Embryonic facial prominence (tissue), 1 donor: ENCODE data around the gene ZNF276.
"Not testable (repeated sequence)": the region's sequence is repeated elsewhere in the genome, so short reads cannot be mapped to it uniquely, and the experiment has no call there.

Experiments
- DNase-seq: peaks from one replicate; pipeline ENCODE4 v3.0.0-alpha.2; 2016; ENCODE audit errors: extremely low spot score

ZNF276 gene

GRCh38 chr16:89720813-89721545 lies at the start of gene ZNF276, which contains the start of gene VPS9D1:
Gene ZNF276, plus strand, starts transcription at chr16:89721537. Its CDS starts 104 bp downstream, at chr16:89721641.
Gene VPS9D1, minus strand, starts transcription at chr16:89720898. Its CDS starts 37 bp downstream, at chr16:89720861.
- peak; percentile 36 for DNase-seq

GRCh38 chr16:89671565-89671964 lies 49.8 kb upstream of the ZNF276 start:
- not testable (repeated sequence) for DNase-seq

GRCh38 chr16:89672177-89672941 lies 49.0 kb upstream of the ZNF276 start:
- DNase-seq, result no peak

- no peak for DNase-seq
Observed at GRCh38 chr16:89678258-89678657, 43.1 kb upstream of the ZNF276 start.

- no peak for DNase-seq
Observed at GRCh38 chr16:89685916-89686315, 35.4 kb upstream of the ZNF276 start.

- peak; percentile 83 for DNase-seq
Observed at GRCh38 chr16:89686520-89687091, 34.7 kb upstream of the ZNF276 start, which contains the start of gene CDK10. Gene CDK10, plus strand, starts transcription at chr16:89686689. Its CDS starts 22 bp downstream, at chr16:89686711.

GRCh38 chr16:89687092-89687940 lies 34.0 kb upstream of the ZNF276 start:
- no peak for DNase-seq

- DNase-seq, result no peak
Observed at GRCh38 chr16:89688395-89688794, 32.9 kb upstream of the ZNF276 start.

GRCh38 chr16:89689142-89689541 lies 32.2 kb upstream of the ZNF276 start:
- DNase-seq, result no peak

GRCh38 chr16:89689621-89690020 lies 31.7 kb upstream of the ZNF276 start:
- DNase-seq, result not testable (repeated sequence)

- no peak for DNase-seq
Observed at GRCh38 chr16:89690392-89690901, 30.9 kb upstream of the ZNF276 start.

- DNase-seq, result no peak
Observed at GRCh38 chr16:89691231-89691985, 29.9 kb upstream of the ZNF276 start.

GRCh38 chr16:89691986-89692569 lies 29.3 kb upstream of the ZNF276 start:
- DNase-seq, result no peak

- DNase-seq, result no peak
Observed at GRCh38 chr16:89693289-89693731, 28.0 kb upstream of the ZNF276 start.

- DNase-seq, result no peak
Observed at GRCh38 chr16:89693931-89694783, 27.2 kb upstream of the ZNF276 start.

GRCh38 chr16:89694784-89695085 lies 26.6 kb upstream of the ZNF276 start:
- DNase-seq, result not testable (repeated sequence)

- DNase-seq, result no peak
Observed at GRCh38 chr16:89695086-89695874, 26.1 kb upstream of the ZNF276 start.

GRCh38 chr16:89695875-89696669 lies 25.3 kb upstream of the ZNF276 start:
- no peak for DNase-seq
